K562 (cell line): ENCODE measurements around the gene HLTF. TPM values are rescaled to one million over a fixed set of nuclear protein-coding genes. Genes with fewer than 3 reads are reported as not detected.

ENCODE experiments used
- CBFA2T2 ChIP-seq: fragments of 450-650 bp; conservative IDR thresholded peaks from 2 replicates; pipeline ENCODE4 v1.6.1; 2017; ENCODE audit warnings: mild to moderate bottlenecking
- DIDO1 ChIP-seq: fragments of 450-650 bp; IDR thresholded peaks from 2 replicates; pipeline ENCODE4 v1.6.1; 2016; ENCODE audit warnings: low read depth, missing biosample characterization, missing genetic modification characterization
- ETV1 ChIP-seq: fragments of 450-650 bp; conservative IDR thresholded peaks from 2 replicates; pipeline ENCODE4 v1.6.1; 2016; ENCODE audit warnings: missing genetic modification characterization, control low read depth, low read depth, missing compliant biosample characterization
- KHSRP ChIP-seq: fragments of 450-650 bp; IDR thresholded peaks from 2 replicates; pipeline ENCODE4 v1.6.1; 2017
- KLF16 ChIP-seq: IDR thresholded peaks from 2 replicates; pipeline ENCODE4 v1.6.1; 2016; ENCODE audit warnings: antibody characterized with exemption
- L3MBTL2 ChIP-seq: fragments of 450-650 bp; IDR thresholded peaks from 2 replicates; pipeline ENCODE4 v1.6.1; 2016; ENCODE audit warnings: mild to moderate bottlenecking, moderate library complexity
- LEF1 ChIP-seq: fragments of 450-650 bp; IDR thresholded peaks from 2 replicates; pipeline ENCODE4 v1.6.1; 2016; ENCODE audit warnings: mild to moderate bottlenecking
- MCM5 ChIP-seq: fragments of 450-650 bp; IDR thresholded peaks from 2 replicates; pipeline ENCODE4 v1.6.1; 2016; ENCODE audit warnings: low read depth
- MYC ChIP-seq, 2 experiments: fragments of 250-450 bp in 1 of 2; sonication (Bioruptor Pico) in 1 of 2; IDR thresholded peaks; 2 replicates each; pipeline versions ENCODE4 v1.5.1 to v1.6.1; 2012 to 2021; ENCODE audit warnings: low read depth in 2 of 2, borderline replicate concordance in 1 of 2, improper control_type of control experiment in 1 of 2, low read length in 1 of 2, mild to moderate bottlenecking in 1 of 2, moderate library complexity in 1 of 2
- NCOR1 ChIP-seq: fragments of 450-650 bp; IDR thresholded peaks from 2 replicates; pipeline ENCODE4 v1.6.1; 2016; ENCODE audit warnings: mild to moderate bottlenecking, moderate library complexity
- NFIC ChIP-seq: fragments of 450-650 bp; IDR thresholded peaks from 2 replicates; pipeline ENCODE4 v1.6.1; 2017; ENCODE audit warnings: mild to moderate bottlenecking, inconsistent platforms
- PHF8 ChIP-seq: fragments of 200-600 bp; sonication (generic); IDR thresholded peaks from 2 replicates; pipeline ENCODE4 v1.6.1; 2012; ENCODE audit warnings: mixed run types, mild to moderate bottlenecking, inconsistent platforms, low read length, moderate library complexity, borderline replicate concordance
- RFX7 ChIP-seq: fragments of 250-450 bp; sonication (Bioruptor Pico); IDR thresholded peaks from 2 replicates; pipeline ENCODE4 v1.5.1; 2021; ENCODE audit warnings: mild to moderate bottlenecking
- TSC22D4 ChIP-seq: fragments of 450-650 bp; IDR thresholded peaks from 2 replicates; pipeline ENCODE4 v1.6.1; 2016; ENCODE audit warnings: missing genetic modification characterization, missing biosample characterization, control low read depth
- YY1 ChIP-seq, 3 experiments: IDR thresholded peaks; 2 replicates each; pipeline ENCODE4 v1.6.1; 2011; ENCODE audit warnings: low read length in 2 of 3, mild to moderate bottlenecking in 2 of 3, moderate library complexity in 2 of 3, borderline replicate concordance in 1 of 3, control low read depth in 1 of 3, low read depth in 1 of 3; ENCODE audit not compliant: insufficient read depth in 3 of 3, insufficient replicate concordance in 2 of 3, control insufficient read depth in 1 of 3, insufficient read length in 1 of 3; ENCODE audit errors: extremely low read depth in 1 of 3
- ZNF551 ChIP-seq: fragments of 250-450 bp; sonication (Bioruptor Pico); IDR thresholded peaks from 2 replicates; pipeline ENCODE4 v1.5.0; 2021; ENCODE audit warnings: mild to moderate bottlenecking, moderate library complexity
- ZNF717 ChIP-seq: fragments of 250-450 bp; sonication (Bioruptor Pico); IDR thresholded peaks from 2 replicates; pipeline ENCODE4 v1.5.0; 2021
- polyA plus RNA-seq, 8 experiments: library from polyadenylated mRNA; depleted of rRNA in 4 of 8; stranded (reverse) in 5 of 8; unstranded in 3 of 8; fragments of >200 nt; fragmentation: Nextera tagmentation in 2 of 8; fragmentation: Illumina TruSeq in 1 of 8; extraction: Ambion mirVana in 2 of 8; extraction: Trizol in 1 of 8; gene quantifications; 2 replicates each; pipeline versions ENCODE4 v1.2.1 to v1.2.3, GENCODE V29; 2011 to 2014; ENCODE audit warnings: inconsistent platforms in 1 of 8, missing spikeins in 1 of 8
- total RNA-seq, 7 experiments: library from RNA; depleted of rRNA in 6 of 7; stranded (reverse); fragments of >200 nt in 6 of 7; fragmentation: Illumina TruSeq in 2 of 7; extraction: Trizol in 2 of 7; gene quantifications; 2 replicates each; pipeline versions ENCODE4 v1.2.1 to v1.2.3, GENCODE V29; 2011 to 2021; ENCODE audit warnings: low replicate concordance in 1 of 7
- TF ChIP-seq, protein P1 (sequence below), 2 experiments: IDR thresholded peaks; 2 replicates each; pipeline ENCODE4 v1.6.1; 2011; ENCODE audit warnings: borderline replicate concordance in 1 of 2, control low read depth in 1 of 2, low read depth in 1 of 2, low read length in 1 of 2, mild to moderate bottlenecking in 1 of 2, mixed read lengths in 1 of 2, moderate library complexity in 1 of 2; ENCODE audit not compliant: insufficient read depth in 1 of 2, insufficient read length in 1 of 2, poor library complexity in 1 of 2, severe bottlenecking in 1 of 2; ENCODE audit errors: extremely low read depth in 1 of 2
- TF ChIP-seq, protein P2 (sequence below): sonication (generic); formaldehyde crosslinking; IDR thresholded peaks from 2 replicates; pipeline ENCODE4 v1.8.0; 2022; ENCODE audit warnings: missing genetic modification reagents, mild to moderate bottlenecking, moderate library complexity, borderline replicate concordance

The HLTF gene
- total and polyA plus RNA-seq, 9 of the 15 experiments (the other 6 are each of a cell fraction or from before 2014, with no cell fraction given) = 35.1 to 82.4 (median 50.4) TPM

DNA sequence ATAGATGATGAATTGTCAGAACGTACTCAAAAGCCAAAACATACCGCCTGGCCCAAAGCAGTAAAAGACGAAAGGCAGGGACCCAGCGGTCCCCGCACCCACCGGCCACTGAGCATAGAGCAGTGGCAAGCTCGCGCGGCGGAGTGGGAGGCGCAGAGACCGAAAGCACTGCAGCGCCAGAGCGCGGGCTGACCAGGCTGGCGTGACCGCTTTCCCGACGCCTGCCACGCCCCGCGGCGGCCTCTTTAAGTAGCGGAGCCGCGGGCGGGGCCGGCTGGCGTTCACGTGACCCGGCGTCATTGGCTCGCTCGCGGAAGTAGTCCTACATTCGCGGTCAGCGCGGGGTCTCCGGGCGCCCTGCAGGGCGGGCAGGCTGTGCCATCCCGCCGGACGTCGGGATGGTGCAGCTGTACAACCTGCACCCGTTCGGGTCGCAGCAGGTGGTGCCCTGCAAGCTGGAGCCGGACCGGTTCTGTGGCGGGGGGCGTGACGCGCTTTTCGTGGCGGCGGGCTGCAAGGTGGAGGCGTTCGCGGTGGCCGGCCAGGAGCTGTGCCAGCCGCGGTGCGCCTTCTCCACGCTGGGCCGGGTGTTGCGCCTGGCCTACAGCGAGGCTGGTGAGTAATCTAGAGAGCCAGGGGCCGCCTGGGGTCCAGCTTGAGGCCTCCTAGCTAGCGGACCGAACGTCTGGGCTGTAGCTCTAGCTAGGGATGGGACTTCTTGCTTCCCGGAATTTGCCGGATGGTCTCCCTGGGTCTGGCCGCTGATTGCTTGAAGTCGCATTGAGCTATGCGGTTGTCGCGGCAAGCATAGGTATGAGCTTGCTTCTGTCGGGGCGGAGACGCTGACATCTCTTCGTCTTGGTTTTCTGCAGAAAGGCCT lies 43.2 kb upstream of the HLTF start, which contains the start of gene HPS3 (continued):
- TF ChIP-seq DIDO1 (tag) (peak; percentile 52; the same call in 1 of the 2 replicates), ZNF717 (CRISPR knock-in tag) (no peak), KLF16 (no peak; the same call in 1 of the 2 replicates), CBFA2T2 (peak; percentile 64), RFX7 (CRISPR knock-in tag) (no peak), KHSRP (no peak), NFIC (peak; percentile 27), MYC (IDR thresholded peaks at IDR 0.05; ENCODE audit: low read depth, low read length) (peak; percentile 54; the same call in 1 of the 2 replicates), MYC (CRISPR knock-in tag; IDR thresholded peaks at IDR 0.05; ENCODE audit: borderline replicate concordance, low read depth) (no peak), ZNF551 (no peak), L3MBTL2 (peak; percentile 87), YY1 (IDR thresholded peaks at IDR 0.05; ENCODE audit: borderline replicate concordance in 1 of 3, control insufficient read depth in 1 of 3, extremely low read depth in 1 of 3, insufficient read depth in 3 of 3, insufficient read length in 1 of 3, insufficient replicate concordance in 2 of 3, low read depth in 1 of 3, low read length in 2 of 3) (peak in 1 of 3 experiments; percentile 27), MCM5 (no peak), ETV1 (tag) (no peak; the same call in 1 of the 2 replicates), LEF1 (no peak), PHF8 (peak; percentile 95; the same call in 1 of the 2 replicates), TSC22D4 (no peak), NCOR1 (0 out of 2 replicates have a peak, but pooled peaks have one; percentile 14)
- TF ChIP-seq, protein P1, sequence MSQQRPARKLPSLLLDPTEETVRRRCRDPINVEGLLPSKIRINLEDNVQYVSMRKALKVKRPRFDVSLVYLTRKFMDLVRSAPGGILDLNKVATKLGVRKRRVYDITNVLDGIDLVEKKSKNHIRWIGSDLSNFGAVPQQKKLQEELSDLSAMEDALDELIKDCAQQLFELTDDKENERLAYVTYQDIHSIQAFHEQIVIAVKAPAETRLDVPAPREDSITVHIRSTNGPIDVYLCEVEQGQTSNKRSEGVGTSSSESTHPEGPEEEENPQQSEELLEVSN (IDR thresholded peaks at IDR 0.05; ENCODE audit: borderline replicate concordance in 1 of 2, extremely low read depth in 1 of 2, insufficient read depth in 1 of 2, insufficient read length in 1 of 2, low read depth in 1 of 2, low read length in 1 of 2, poor library complexity in 1 of 2, severe bottlenecking in 1 of 2) = peak; percentile 79 to 93
- TF ChIP-seq, protein P2, sequence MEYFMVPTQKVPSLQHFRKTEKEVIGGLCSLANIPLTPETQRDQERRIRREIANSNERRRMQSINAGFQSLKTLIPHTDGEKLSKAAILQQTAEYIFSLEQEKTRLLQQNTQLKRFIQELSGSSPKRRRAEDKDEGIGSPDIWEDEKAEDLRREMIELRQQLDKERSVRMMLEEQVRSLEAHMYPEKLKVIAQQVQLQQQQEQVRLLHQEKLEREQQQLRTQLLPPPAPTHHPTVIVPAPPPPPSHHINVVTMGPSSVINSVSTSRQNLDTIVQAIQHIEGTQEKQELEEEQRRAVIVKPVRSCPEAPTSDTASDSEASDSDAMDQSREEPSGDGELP (CRISPR knock-in tag) = peak; percentile 84
